Natural killer cell treated with Interleukin-12 subunit alpha and Interleukin-12 subunit beta and Interleukin-15 and Interleukin-18, amount 100 ng/mL, for 72 hours (primary cell): ENCODE results near the gene YARS1. TPM values are rescaled to one million over a fixed set of nuclear protein-coding genes. Genes with fewer than 3 reads are reported as not detected.
A peak's percentile ranks its signal among the peaks of the same experiment; 100 is the strongest.

ENCODE experiments used
- ATAC-seq, 2 donors: fragments of 150-1000 bp; cut with Tn5 transposase in 1 of 2; sonication (Bioruptor Pico), chemical (Tn5 transposase) in 1 of 2; 2 replicates each; pipeline ENCODE4 v1.10.0; 2021
- DNase-seq: peaks from one replicate; pipeline ENCODE4 v3.0.0; 2022; ENCODE audit warnings: low spot score
- H3K27ac Mint-ChIP-seq, 2 donors: 1 replicate in 1 of 2; 2 replicates in 1 of 2; pipeline ENCODE4 v1.8.0; 2022; ENCODE audit warnings: mixed read lengths in 2 of 2, mild to moderate bottlenecking in 1 of 2, moderate library complexity in 1 of 2
- H3K27me3 Mint-ChIP-seq, 2 donors: 1 replicate in 1 of 2; 2 replicates in 1 of 2; pipeline ENCODE4 v1.8.0; 2022; ENCODE audit warnings: mixed read lengths in 2 of 2
- H3K36me3 Mint-ChIP-seq: one replicate; pipeline ENCODE4 v1.8.0; 2022; ENCODE audit warnings: mixed read lengths
- H3K4me1 Mint-ChIP-seq, 2 donors: 1 replicate in 1 of 2; 2 replicates in 1 of 2; pipeline ENCODE4 v1.8.0; 2022; ENCODE audit warnings: low read depth in 2 of 2, mixed read lengths in 2 of 2, mild to moderate bottlenecking in 1 of 2
- H3K4me3 Mint-ChIP-seq: one replicate; pipeline ENCODE4 v1.8.0; 2022; ENCODE audit warnings: mixed read lengths
- H3K9me3 Mint-ChIP-seq: 2 replicates; pipeline ENCODE4 v1.8.0; 2022; ENCODE audit warnings: mixed read lengths
- total RNA-seq, 2 donors: library from RNA; stranded (reverse); gene quantifications; one replicate each; pipeline ENCODE4 v1.2.3, GENCODE V29; 2022

YARS1 gene
- total RNA-seq, 2 donors from 2014 or later, result 228 to 274 TPM

- DNase-seq, result peak; percentile 41
These were observed 46.9 kb downstream of the YARS1 start for GRCh38 chr1:32770221-32770731.

GRCh38 chr1:32769524-32770220 is 47.5 kb downstream of the YARS1 start:
- ATAC-seq, result no peak
- Mint-ChIP-seq H3K27me3 (no peaks in the 10 kb centered on the region), H3K36me3 (no peaks in the 10 kb centered on the region), H3K27ac (no peak overlapping the region), H3K9me3 (no peaks in the 10 kb centered on the region), H3K4me3 (no peak overlapping the region), H3K4me1 (peaks cover 6 to 18% of the 10 kb centered on the region in 2 donors)
- DNase-seq, result peak; percentile 51

More at GRCh38 chr1:32770221-32770731, 46.9 kb downstream of the YARS1 start:
- Mint-ChIP-seq H3K9me3 (no peaks in the 10 kb centered on the region), H3K4me1 (peaks cover 6 to 23% of the 10 kb centered on the region in 2 donors), H3K27me3 (no peaks in the 10 kb centered on the region), H3K4me3 (no peak overlapping the region), H3K36me3 (no peaks in the 10 kb centered on the region), H3K27ac (no peak overlapping the region)
- ATAC-seq, result no peak

GRCh38 chr1:32768110-32768850 is 48.9 kb downstream of the YARS1 start:
- peaks cover 0 to 8% of the 10 kb centered on the region in 2 donors for H3K4me1 Mint-ChIP-seq
- H3K36me3 Mint-ChIP-seq, result no peaks in the 10 kb centered on the region
- ATAC-seq (no peak), DNase-seq (no peak)
- no peaks in the 10 kb centered on the region for H3K9me3 Mint-ChIP-seq
- no peak overlapping the region for H3K27ac Mint-ChIP-seq
- H3K4me3 Mint-ChIP-seq, result no peak overlapping the region
- no peaks in the 10 kb centered on the region for H3K27me3 Mint-ChIP-seq

- H3K4me1 Mint-ChIP-seq, result peaks cover 0 to 5% of the 10 kb centered on the region in 2 donors
- H3K27ac Mint-ChIP-seq, result no peak overlapping the region
- no peaks in the 10 kb centered on the region for H3K27me3 Mint-ChIP-seq
- no peaks in the 10 kb centered on the region for H3K9me3 Mint-ChIP-seq
- H3K36me3 Mint-ChIP-seq, result no peaks in the 10 kb centered on the region
- H3K4me3 Mint-ChIP-seq, result no peak overlapping the region
- no peak for DNase-seq
- no peak for ATAC-seq
These were observed 49.5 kb downstream of the YARS1 start for GRCh38 chr1:32767641-32768040.

- Mint-ChIP-seq H3K27ac (no peak overlapping the region), H3K36me3 (no peaks in the 10 kb centered on the region), H3K4me3 (no peak overlapping the region), H3K4me1 (peaks cover 0 to 3% of the 10 kb centered on the region in 2 donors), H3K27me3 (no peaks in the 10 kb centered on the region), H3K9me3 (no peaks in the 10 kb centered on the region)
- peak in 1 of 2 donors; percentile 13 for ATAC-seq
- DNase-seq, result no peak
These were observed 50.0 kb downstream of the YARS1 start for GRCh38 chr1:32767156-32767555.

- H3K27ac Mint-ChIP-seq, result no peak overlapping the region
- H3K9me3 Mint-ChIP-seq, result no peaks in the 10 kb centered on the region
- DNase-seq (no peak), ATAC-seq (no peak)
- H3K4me1 Mint-ChIP-seq, result peaks cover 0 to 3% of the 10 kb centered on the region in 2 donors
- H3K36me3 Mint-ChIP-seq, result no peaks in the 10 kb centered on the region
- H3K27me3 Mint-ChIP-seq, result no peaks in the 10 kb centered on the region
- H3K4me3 Mint-ChIP-seq, result no peak overlapping the region
These were observed 50.7 kb downstream of the YARS1 start for GRCh38 chr1:32766328-32766972.

- Mint-ChIP-seq H3K4me1 (peaks cover 0 to 3% of the 10 kb centered on the region in 2 donors), H3K27me3 (no peaks in the 10 kb centered on the region), H3K27ac (no peak overlapping the region), H3K4me3 (no peak overlapping the region), H3K36me3 (no peaks in the 10 kb centered on the region), H3K9me3 (no peaks in the 10 kb centered on the region)
- ATAC-seq (no peak), DNase-seq (no peak)
These were observed 51.4 kb downstream of the YARS1 start for GRCh38 chr1:32765570-32766327.

- no peak overlapping the region for H3K27ac Mint-ChIP-seq
- H3K4me1 Mint-ChIP-seq, result no peaks in the 10 kb centered on the region
- H3K27me3 Mint-ChIP-seq, result no peaks in the 10 kb centered on the region
- DNase-seq (no peak), ATAC-seq (no peak)
- H3K36me3 Mint-ChIP-seq, result no peaks in the 10 kb centered on the region
- no peak overlapping the region for H3K4me3 Mint-ChIP-seq
- no peaks in the 10 kb centered on the region for H3K9me3 Mint-ChIP-seq
These were observed 52.2 kb downstream of the YARS1 start for GRCh38 chr1:32764826-32765569.

GRCh38 chr1:32763221-32763620 is 53.9 kb downstream of the YARS1 start:
- no peaks in the 10 kb centered on the region for H3K36me3 Mint-ChIP-seq
- H3K27me3 Mint-ChIP-seq, result no peaks in the 10 kb centered on the region
- H3K4me3 Mint-ChIP-seq, result no peak overlapping the region
- no peak overlapping the region for H3K27ac Mint-ChIP-seq
- no peak for DNase-seq
- H3K9me3 Mint-ChIP-seq, result no peaks in the 10 kb centered on the region
- no peak for ATAC-seq
- H3K4me1 Mint-ChIP-seq, result no peaks in the 10 kb centered on the region

- H3K4me3 Mint-ChIP-seq, result no peak overlapping the region
- no peaks in the 10 kb centered on the region for H3K9me3 Mint-ChIP-seq
- no peak for ATAC-seq
- H3K27me3 Mint-ChIP-seq, result no peaks in the 10 kb centered on the region
- H3K36me3 Mint-ChIP-seq, result no peaks in the 10 kb centered on the region
- peak overlapping the region in 1 of 2 donors; percentile 22 for H3K27ac Mint-ChIP-seq
- peaks cover 0 to 4% of the 10 kb centered on the region in 2 donors for H3K4me1 Mint-ChIP-seq
- no peak for DNase-seq
These were observed 55.2 kb downstream of the YARS1 start for GRCh38 chr1:32761936-32762335.

GRCh38 chr1:32761253-32761877 is 55.8 kb downstream of the YARS1 start:
- no peaks in the 10 kb centered on the region for H3K27me3 Mint-ChIP-seq
- no peak overlapping the region for H3K4me3 Mint-ChIP-seq
- ATAC-seq, result no peak
- peaks cover 0 to 6% of the 10 kb centered on the region in 2 donors for H3K4me1 Mint-ChIP-seq
- no peak for DNase-seq
- H3K9me3 Mint-ChIP-seq, result no peaks in the 10 kb centered on the region
- peak overlapping the region in 1 of 2 donors; percentile 22 for H3K27ac Mint-ChIP-seq
- no peaks in the 10 kb centered on the region for H3K36me3 Mint-ChIP-seq

GRCh38 chr1:32759997-32760623 is 57.0 kb downstream of the YARS1 start:
- no peak for DNase-seq
- Mint-ChIP-seq H3K27me3 (no peaks in the 10 kb centered on the region), H3K9me3 (no peaks in the 10 kb centered on the region), H3K36me3 (no peaks in the 10 kb centered on the region), H3K4me3 (no peak overlapping the region), H3K27ac (no peak overlapping the region), H3K4me1 (peaks cover 6% of the 10 kb centered on the region in 2 donors)
- no peak for ATAC-seq
